Mucosa of stomach (tissue), 1 donor: ENCODE measurements around the gene SLC38A6.

Source experiments
- H3K27me3 ChIP-seq: one replicate; pipeline ENCODE4 v1.7.0; 2013; ENCODE audit warnings: mild to moderate bottlenecking, low read length; ENCODE audit not compliant: control insufficient read depth, insufficient read depth
- H3K36me3 ChIP-seq: one replicate; pipeline ENCODE4 v1.7.0; 2013; ENCODE audit warnings: low read length; ENCODE audit not compliant: control insufficient read depth, insufficient read depth
- H3K4me1 ChIP-seq: one replicate; pipeline ENCODE4 v1.7.0; 2013; ENCODE audit warnings: mild to moderate bottlenecking, low read length; ENCODE audit not compliant: control insufficient read depth, insufficient read depth
- H3K4me3 ChIP-seq: one replicate; pipeline ENCODE4 v1.7.0; 2013; ENCODE audit warnings: low read length
- H3K9ac ChIP-seq: one replicate; pipeline ENCODE4 v1.7.0; 2013; ENCODE audit warnings: mild to moderate bottlenecking, low read length, moderate library complexity
- H3K9me3 ChIP-seq: one replicate; pipeline ENCODE4 v1.7.0; 2013; ENCODE audit warnings: mild to moderate bottlenecking, low read length, moderate library complexity; ENCODE audit not compliant: control insufficient read depth
- donor health status: Pancreatic carcinoma.

SLC38A6 gene

DNA sequence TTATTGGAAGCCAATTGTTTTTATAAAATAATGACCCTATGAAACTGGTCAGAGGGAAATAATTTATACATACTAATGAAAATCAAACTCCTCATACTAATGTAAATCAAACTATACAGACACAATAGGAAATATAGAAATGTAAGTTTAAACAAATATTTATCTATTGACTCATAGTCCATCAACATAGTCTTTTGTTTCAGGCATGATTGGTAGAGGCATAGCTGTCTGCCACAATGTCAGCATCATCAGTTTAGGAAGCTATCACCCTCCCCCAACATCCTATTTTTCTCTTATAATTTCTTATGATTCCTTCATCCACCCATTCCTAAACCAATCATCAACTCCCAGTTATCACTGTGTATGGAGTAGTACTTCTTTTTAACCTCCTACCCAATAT is 117.7 kb downstream of the SLC38A6 start:
- Histone ChIP-seq H3K27me3 (no peaks in the 10 kb centered on the region), H3K9me3 (no peaks in the 10 kb centered on the region), H3K4me1 (peaks cover 26% of the 10 kb centered on the region), H3K9ac (no peak overlapping the region), H3K4me3 (no peak overlapping the region), H3K36me3 (no peaks in the 10 kb centered on the region)

DNA sequence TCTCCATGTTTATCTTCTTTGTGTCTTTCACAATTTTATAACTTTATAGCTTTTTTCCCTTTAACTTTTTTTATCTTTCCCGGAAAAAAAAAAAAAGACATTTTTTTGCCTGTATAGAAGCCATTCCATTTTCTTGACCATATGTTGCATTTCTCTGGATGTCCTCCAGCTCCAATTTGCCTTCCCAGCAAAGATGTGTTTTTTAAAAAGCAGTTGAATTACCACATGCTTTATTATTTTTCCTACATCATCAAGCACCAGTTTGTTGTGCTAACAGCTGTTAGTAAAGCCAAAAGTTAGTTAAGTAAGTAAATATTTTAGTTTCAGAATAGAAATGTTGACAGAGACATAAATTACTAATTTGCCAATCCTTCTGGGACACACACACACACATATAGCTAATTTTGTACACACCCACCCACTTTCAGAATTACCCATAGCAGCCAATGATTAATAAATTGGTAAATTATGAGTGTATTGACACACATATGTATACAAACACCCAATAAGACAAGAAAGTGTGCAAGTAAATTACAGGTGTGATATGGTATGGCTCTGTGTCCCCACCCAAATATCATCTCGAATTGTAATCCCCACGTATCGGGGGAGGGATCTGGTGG is 118.3 kb downstream of the SLC38A6 start:
- H3K27me3 ChIP-seq = no peaks in the 10 kb centered on the region
- peaks cover 32% of the 10 kb centered on the region for H3K4me1 ChIP-seq
- H3K9me3 ChIP-seq = no peaks in the 10 kb centered on the region
- H3K36me3 ChIP-seq = no peaks in the 10 kb centered on the region
- no peak overlapping the region for H3K4me3 ChIP-seq
- no peak overlapping the region for H3K9ac ChIP-seq

DNA sequence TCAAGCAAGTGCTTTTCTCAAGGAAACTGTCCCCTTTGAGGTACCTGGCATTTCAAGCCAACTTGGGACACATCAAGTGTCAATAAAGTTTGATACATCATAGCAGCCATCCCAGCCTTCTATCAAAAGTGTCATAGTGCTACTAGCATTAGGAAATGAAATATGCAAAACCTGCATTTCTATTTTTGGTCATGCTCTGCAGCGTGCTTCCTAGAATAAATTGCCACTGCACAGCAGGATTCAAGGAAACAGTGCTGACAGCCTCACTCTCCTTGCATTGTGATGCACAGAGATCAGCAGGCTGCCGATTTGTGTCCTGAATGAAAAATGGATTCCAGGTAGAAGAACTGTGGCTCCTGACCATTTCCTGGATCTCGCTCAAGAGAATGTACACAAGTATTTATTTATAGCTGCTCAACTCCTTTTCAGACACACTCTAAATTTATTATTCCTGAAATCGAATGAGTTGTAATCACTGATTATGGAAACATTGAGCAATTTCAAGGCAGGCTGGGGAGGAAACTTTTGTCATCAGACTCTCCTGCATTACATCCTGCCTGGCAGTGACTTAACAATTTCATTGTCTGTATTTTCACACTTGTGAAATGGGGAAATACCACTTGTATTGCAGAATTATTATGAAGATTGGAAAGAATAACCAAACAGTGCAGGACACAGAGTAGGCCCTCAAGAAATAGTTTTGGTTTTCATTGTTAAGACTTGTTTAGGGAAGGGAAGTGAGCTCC is 120.9 kb downstream of the SLC38A6 start:
- no peak overlapping the region for H3K9ac ChIP-seq
- H3K27me3 ChIP-seq = no peaks in the 10 kb centered on the region
- H3K4me3 ChIP-seq = no peak overlapping the region
- H3K4me1 ChIP-seq = peaks cover 36% of the 10 kb centered on the region
- no peaks in the 10 kb centered on the region for H3K36me3 ChIP-seq
- no peaks in the 10 kb centered on the region for H3K9me3 ChIP-seq
